ENCODE data around the gene SLC26A6. TPM values are rescaled to one million over a fixed set of nuclear protein-coding genes. Genes with fewer than 3 reads are reported as not detected.

Gene SLC26A6
- total and polyA plus RNA-seq, 2 donors from 2014 or later = 15.4 to 20.6 TPM

GRCh38 chr3:48639944-48640606, 4.8 kb upstream of the SLC26A6 start:
- DNase-seq (no peak), FAIRE-seq (no peak)
- intact Hi-C loops (cut with DNase I) = no loop called here
- Histone ChIP-seq H3K36me3 (ENCODE audit: control insufficient read depth in 2 of 3, insufficient read depth in 3 of 3, low read length in 3 of 3) (no peaks in the 10 kb centered on the region), H3K27ac (ENCODE audit: low read depth in 2 of 2, low read length in 2 of 2) (no peak overlapping the region), H3K9ac (ENCODE audit: low read length in 3 of 3) (no peak overlapping the region), H3K4me3 (ENCODE audit: low read length in 3 of 3) (no peak overlapping the region), H3K9me3 (ENCODE audit: control insufficient read depth in 2 of 3, insufficient read depth in 1 of 3, low read length in 3 of 3) (no peaks in the 10 kb centered on the region), H3K4me1 (ENCODE audit: control insufficient read depth in 2 of 3, insufficient read depth in 2 of 3, low read depth in 1 of 3, low read length in 3 of 3) (peaks cover 0 to 7% (median 0%) of the 10 kb centered on the region in 3 donors), H3K27me3 (ENCODE audit: control insufficient read depth, insufficient read depth, low read length) (no peaks in the 10 kb centered on the region)
- TF ChIP-seq, protein P1, sequence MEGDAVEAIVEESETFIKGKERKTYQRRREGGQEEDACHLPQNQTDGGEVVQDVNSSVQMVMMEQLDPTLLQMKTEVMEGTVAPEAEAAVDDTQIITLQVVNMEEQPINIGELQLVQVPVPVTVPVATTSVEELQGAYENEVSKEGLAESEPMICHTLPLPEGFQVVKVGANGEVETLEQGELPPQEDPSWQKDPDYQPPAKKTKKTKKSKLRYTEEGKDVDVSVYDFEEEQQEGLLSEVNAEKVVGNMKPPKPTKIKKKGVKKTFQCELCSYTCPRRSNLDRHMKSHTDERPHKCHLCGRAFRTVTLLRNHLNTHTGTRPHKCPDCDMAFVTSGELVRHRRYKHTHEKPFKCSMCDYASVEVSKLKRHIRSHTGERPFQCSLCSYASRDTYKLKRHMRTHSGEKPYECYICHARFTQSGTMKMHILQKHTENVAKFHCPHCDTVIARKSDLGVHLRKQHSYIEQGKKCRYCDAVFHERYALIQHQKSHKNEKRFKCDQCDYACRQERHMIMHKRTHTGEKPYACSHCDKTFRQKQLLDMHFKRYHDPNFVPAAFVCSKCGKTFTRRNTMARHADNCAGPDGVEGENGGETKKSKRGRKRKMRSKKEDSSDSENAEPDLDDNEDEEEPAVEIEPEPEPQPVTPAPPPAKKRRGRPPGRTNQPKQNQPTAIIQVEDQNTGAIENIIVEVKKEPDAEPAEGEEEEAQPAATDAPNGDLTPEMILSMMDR (IDR thresholded peaks at IDR 0.05; ENCODE audit: borderline replicate concordance, extremely low read depth, insufficient read depth) = no peak

GRCh38 chr3:48637305-48637704, 2.0 kb upstream of the SLC26A6 start:
- TF ChIP-seq, protein P1 (IDR thresholded peaks at IDR 0.05; ENCODE audit: borderline replicate concordance, extremely low read depth, insufficient read depth) = no peak

GRCh38 chr3:48636149-48636655, 941 bp upstream of the SLC26A6 start:
- Histone ChIP-seq H3K4me1 (ENCODE audit: control insufficient read depth in 2 of 3, insufficient read depth in 2 of 3, low read depth in 1 of 3, low read length in 3 of 3) (peaks cover 0 to 21% (median 5%) of the 10 kb centered on the region in 3 donors), H3K9ac (ENCODE audit: low read length in 3 of 3) (peak overlapping the region in 2 of 3 donors; percentile 29 to 78), H3K4me3 (ENCODE audit: low read length in 3 of 3) (peak overlapping the region in 2 of 3 donors; percentile 58 to 84), H3K36me3 (ENCODE audit: control insufficient read depth in 2 of 3, insufficient read depth in 3 of 3, low read length in 3 of 3) (peaks cover 0 to 19% (median 4%) of the 10 kb centered on the region in 3 donors), H3K27ac (ENCODE audit: low read depth in 2 of 2, low read length in 2 of 2) (no peak overlapping the region), H3K27me3 (ENCODE audit: control insufficient read depth, insufficient read depth, low read length) (no peaks in the 10 kb centered on the region), H3K9me3 (ENCODE audit: control insufficient read depth in 2 of 3, insufficient read depth in 1 of 3, low read length in 3 of 3) (no peaks in the 10 kb centered on the region)
- DNase-seq (peak in 1 of 5 donors; percentile 47), FAIRE-seq (no peak)
- intact Hi-C loops (cut with DNase I) = no loop called here
- TF ChIP-seq, protein P1 (IDR thresholded peaks at IDR 0.05; ENCODE audit: borderline replicate concordance, extremely low read depth, insufficient read depth) = no peak

More at GRCh38 chr3:48637305-48637704, 2.0 kb upstream of the SLC26A6 start:
- no peaks in the 10 kb centered on the region for H3K9me3 ChIP-seq (ENCODE audit: control insufficient read depth in 2 of 3, insufficient read depth in 1 of 3, low read length in 3 of 3)
- FAIRE-seq (no peak), DNase-seq (peak in 1 of 5 donors; percentile 16)
- H3K4me3 ChIP-seq (ENCODE audit: low read length in 3 of 3) = no peak overlapping the region
- H3K4me1 ChIP-seq (ENCODE audit: control insufficient read depth in 2 of 3, insufficient read depth in 2 of 3, low read depth in 1 of 3, low read length in 3 of 3) = peaks cover 0 to 20% (median 5%) of the 10 kb centered on the region in 3 donors
- H3K9ac ChIP-seq (ENCODE audit: low read length in 3 of 3) = no peak overlapping the region
- H3K27ac ChIP-seq (ENCODE audit: low read depth in 2 of 2, low read length in 2 of 2) = no peak overlapping the region
- peaks cover 0 to 11% (median 2%) of the 10 kb centered on the region in 3 donors for H3K36me3 ChIP-seq (ENCODE audit: control insufficient read depth in 2 of 3, insufficient read depth in 3 of 3, low read length in 3 of 3)
- no peaks in the 10 kb centered on the region for H3K27me3 ChIP-seq (ENCODE audit: control insufficient read depth, insufficient read depth, low read length)
- intact Hi-C loops (cut with DNase I) = no loop called here

All from kidney (tissue), 14 donors.